HepG2 (cell line): Measurements from ENCODE around the gene GPATCH2. TPM values are rescaled to one million over a fixed set of nuclear protein-coding genes. Genes with fewer than 3 reads are reported as not detected.

Experiments
- ATAC-seq: fragments of 200-7000 bp; cut with Tn5 transposase; 3 replicates; pipeline ENCODE4 v1.9.1; 2020; ENCODE audit warnings: mild to moderate bottlenecking, moderate library complexity
- BruUV-seq: library from RNA; stranded (reverse); fragments of 400-500 nt; replicated peaks from 2 replicates; lab custom pipeline; 2021; lab: Mats Ljungman, UMichigan
- CTCF ChIA-PET: fragments of 300-600 bp; formaldehyde crosslinking; extraction: SDS; loops from one replicate; lab custom pipeline; 2021; ENCODE audit warnings: low total read pairs, inconsistent platforms, low intra/inter-chr PET ratio; lab: Yijun Ruan, JAX
- POLR2A ChIA-PET: fragments of 350-600 bp; sonication (Branson Sonifier 250); formaldehyde crosslinking; loops from one replicate; lab custom pipeline; 2020; ENCODE audit warnings: antibody characterized with exemption, inconsistent platforms; lab: Yijun Ruan, JAX
- DNase-seq: peaks from one replicate; pipeline ENCODE4 v3.0.0-alpha.2; 2015; ENCODE audit warnings: low spot score
- FAIRE-seq: peaks from 3 replicates; lab custom pipeline; 2011; peaks lifted over from hg19 to GRCh38; lab: Jason Lieb, UNC
- H2AFZ ChIP-seq: one replicate; pipeline ENCODE4 v1.6.1; 2011; ENCODE audit warnings: low read length, inconsistent platforms
- H3K27ac ChIP-seq: fragments of 300-600 bp; 3 replicates; pipeline ENCODE4 v1.8.0; 2011; ENCODE audit warnings: mixed run types, mild to moderate bottlenecking, mixed read lengths, low read length, inconsistent platforms; ENCODE audit not compliant: insufficient read depth; ENCODE audit errors: extremely low read length
- H3K27me3 ChIP-seq, 2 experiments: fragments of 200-600 bp in 1 of 2; 2 replicates in 1 of 2; 3 replicates in 1 of 2; pipeline versions ENCODE4 v1.6.0 to v1.8.0; 2011; ENCODE audit warnings: low read length in 2 of 2, mild to moderate bottlenecking in 2 of 2, moderate library complexity in 2 of 2, inconsistent platforms in 1 of 2; ENCODE audit not compliant: insufficient read depth in 2 of 2, control insufficient read depth in 1 of 2
- H3K36me3 ChIP-seq, 2 experiments: fragments of 200-600 bp in 1 of 2; replicated peaks in 1 of 2; 2 replicates in 1 of 2; 3 replicates in 1 of 2; pipeline versions ENCODE4 v1.5.1 to v1.8.0; 2011; ENCODE audit warnings: low read length in 2 of 2, inconsistent platforms in 1 of 2; ENCODE audit not compliant: insufficient read depth in 2 of 2, control insufficient read depth in 1 of 2
- H3K4me1 ChIP-seq: 2 replicates; pipeline ENCODE4 v1.5.1; 2012; ENCODE audit warnings: low read length, inconsistent platforms; ENCODE audit not compliant: insufficient read depth
- H3K4me2 ChIP-seq: 2 replicates; pipeline ENCODE4 v1.6.0; 2011; ENCODE audit warnings: low read depth, low read length, inconsistent platforms
- H3K4me3 ChIP-seq, 3 experiments: fragments of 200-600 bp in 1 of 3; sonication (generic), shearing (Covaris generic) in 1 of 3; replicated peaks in 1 of 3; 2 replicates each; pipeline ENCODE4 v1.5.1; 2011 to 2016; ENCODE audit warnings: low read length in 3 of 3, inconsistent platforms in 2 of 3, low read depth in 2 of 3, mild to moderate bottlenecking in 2 of 3, control low read depth in 1 of 3, mixed read lengths in 1 of 3; ENCODE audit not compliant: insufficient read depth in 1 of 3
- H3K79me2 ChIP-seq: one replicate; pipeline ENCODE4 v1.6.1; 2011; ENCODE audit warnings: low read length, inconsistent platforms; ENCODE audit not compliant: insufficient read depth
- H3K9ac ChIP-seq: 2 replicates; pipeline ENCODE4 v1.6.0; 2011; ENCODE audit warnings: mild to moderate bottlenecking, low read depth, low read length, inconsistent platforms; ENCODE audit not compliant: insufficient read depth
- H3K9me3 ChIP-seq: 2 replicates; pipeline ENCODE4 v1.5.1; 2012; ENCODE audit warnings: mild to moderate bottlenecking, low read length
- H4K20me1 ChIP-seq: 2 replicates; pipeline ENCODE4 v1.6.0; 2011; ENCODE audit warnings: inconsistent platforms, mild to moderate bottlenecking, low read length, moderate library complexity; ENCODE audit not compliant: insufficient read depth
- CTCF ChIP-seq: sonication (generic); formaldehyde crosslinking; IDR thresholded peaks from 2 replicates; pipeline ENCODE4 v1.5.0; 2020; ENCODE audit warnings: mild to moderate bottlenecking, missing genetic modification reagents, moderate library complexity
- RCOR2 ChIP-seq: IDR thresholded peaks from 2 replicates; pipeline ENCODE4 v1.6.1; 2016; ENCODE audit warnings: missing biosample characterization, missing genetic modification reagents
- TRIM22 ChIP-seq: fragments of 450-650 bp; IDR thresholded peaks from 2 replicates; pipeline ENCODE4 v1.6.1; 2017
- ZBTB10 ChIP-seq: sonication (generic); formaldehyde crosslinking; IDR thresholded peaks from 2 replicates; pipeline ENCODE4 v1.4.0; 2020; ENCODE audit warnings: missing genetic modification reagents, borderline replicate concordance
- ZFP36L1 ChIP-seq: sonication (generic); formaldehyde crosslinking; IDR thresholded peaks from 2 replicates; pipeline ENCODE4 v1.8.0; 2022; ENCODE audit warnings: mild to moderate bottlenecking, missing genetic modification reagents, moderate library complexity
- ZFP90 ChIP-seq: sonication (generic); formaldehyde crosslinking; IDR thresholded peaks from 2 replicates; pipeline ENCODE4 v1.8.0; 2022; ENCODE audit warnings: missing genetic modification reagents, mild to moderate bottlenecking, inconsistent platforms, borderline replicate concordance
- ZNF136 ChIP-seq: sonication (generic); formaldehyde crosslinking; IDR thresholded peaks from 2 replicates; pipeline ENCODE4 v1.8.1; 2022; ENCODE audit warnings: low read depth, mild to moderate bottlenecking, moderate library complexity, missing genetic modification reagents
- ZNF441 ChIP-seq: sonication (generic); formaldehyde crosslinking; IDR thresholded peaks from 2 replicates; pipeline ENCODE4 v1.7.0; 2021; ENCODE audit warnings: missing genetic modification reagents, borderline replicate concordance
- ZNF556 ChIP-seq: sonication (generic); formaldehyde crosslinking; IDR thresholded peaks from 2 replicates; pipeline ENCODE4 v1.4.0; 2020; ENCODE audit warnings: mild to moderate bottlenecking, missing genetic modification reagents, borderline replicate concordance
- WGBS: methylation state at CpG from one replicate; pipeline ENCODE4 v1.1.6; 2017; ENCODE audit warnings: low lambda C conversion rate; 5-methylcytosine and 5-hydroxymethylcytosine counted together
- in situ Hi-C: cut with HindIII; loops from 2 replicates; pipeline ENCODE4 v1.10.0; 2017; ENCODE audit warnings: low pct_unique_long_range_greater_than_20kb; ENCODE audit not compliant: extremely low pct_ligation_motif_present
- intact Hi-C: fragments of 100-400 bp; cut with micrococcal nuclease; formaldehyde crosslinking; loops from one replicate; pipeline ENCODE4 v1.10.0; 2022; ENCODE audit not compliant: unreplicated experiment
- polyA plus RNA-seq, 8 experiments: library from polyadenylated mRNA; depleted of rRNA in 3 of 8; stranded (reverse) in 7 of 8; unstranded in 1 of 8; fragments of >200 nt; fragmentation: Illumina TruSeq in 4 of 8; extraction: Trizol in 4 of 8; gene quantifications; 2 replicates each; pipeline versions ENCODE4 v1.2.1 to v1.2.3, GENCODE V29; 2011 to 2016; ENCODE audit warnings: low read depth in 4 of 8, missing spikeins in 1 of 8, mixed read lengths in 1 of 8; ENCODE audit not compliant: insufficient read depth in 1 of 8
- total RNA-seq, 5 experiments: library from RNA; depleted of rRNA; stranded (reverse); fragments of >200 nt; fragmentation: Illumina TruSeq; extraction: Trizol; gene quantifications; 2 replicates each; pipeline ENCODE4 v1.2.3, GENCODE V29; 2016; ENCODE audit warnings: low read depth in 1 of 5

GPATCH2 gene
- total and polyA plus RNA-seq, 2 of the 13 experiments (the other 11 are each of a cell fraction or from before 2014, with no cell fraction given): 3.5 to 15.7 TPM

GRCh38 chr1:217435204-217435603, 195.7 kb downstream of the GPATCH2 start (continued):
- TF ChIP-seq ZFP36L1 (CRISPR knock-in tag) (no peak), RCOR2 (no peak), ZNF556 (CRISPR knock-in tag) (no peak), ZNF441 (CRISPR knock-in tag) (no peak), CTCF (CRISPR knock-in tag) (no peak)

GRCh38 chr1:217433664-217434063, 197.2 kb downstream of the GPATCH2 start:
- Histone ChIP-seq H3K36me3 (no peaks in the 10 kb centered on the region; a peak in 1 of 5 replicates), H3K79me2 (no peaks in the 10 kb centered on the region), H3K27me3 (no peaks in the 10 kb centered on the region), H3K27ac (no peak overlapping the region), H3K9me3 (no peaks in the 10 kb centered on the region), H3K4me1 (no peaks in the 10 kb centered on the region), H3K9ac (no peak overlapping the region), H2AFZ (no peak overlapping the region), H4K20me1 (no peaks in the 10 kb centered on the region), H3K4me3 (no peak overlapping the region)
- ChIA-PET POLR2A (no interaction called here), CTCF (no interaction called here)
- no peak for FAIRE-seq
- in situ Hi-C loops: no loop called here
- 94% methylated on average over 4 of the region's 4 CpGs for WGBS
- BruUV-seq: no TSS peak
- ATAC-seq: no peak
- TF ChIP-seq TRIM22 (no peak), ZFP90 (CRISPR knock-in tag) (no peak), ZNF136 (no peak), ZBTB10 (CRISPR knock-in tag) (no peak)
- TF ChIP-seq, all 625 proteins: peak for 0
- intact Hi-C loops: no loop called here
- no peak for DNase-seq
- no peak overlapping the region for H3K4me2 ChIP-seq
